ENCODE measurements around the gene AGT.

AGT gene

DNA sequence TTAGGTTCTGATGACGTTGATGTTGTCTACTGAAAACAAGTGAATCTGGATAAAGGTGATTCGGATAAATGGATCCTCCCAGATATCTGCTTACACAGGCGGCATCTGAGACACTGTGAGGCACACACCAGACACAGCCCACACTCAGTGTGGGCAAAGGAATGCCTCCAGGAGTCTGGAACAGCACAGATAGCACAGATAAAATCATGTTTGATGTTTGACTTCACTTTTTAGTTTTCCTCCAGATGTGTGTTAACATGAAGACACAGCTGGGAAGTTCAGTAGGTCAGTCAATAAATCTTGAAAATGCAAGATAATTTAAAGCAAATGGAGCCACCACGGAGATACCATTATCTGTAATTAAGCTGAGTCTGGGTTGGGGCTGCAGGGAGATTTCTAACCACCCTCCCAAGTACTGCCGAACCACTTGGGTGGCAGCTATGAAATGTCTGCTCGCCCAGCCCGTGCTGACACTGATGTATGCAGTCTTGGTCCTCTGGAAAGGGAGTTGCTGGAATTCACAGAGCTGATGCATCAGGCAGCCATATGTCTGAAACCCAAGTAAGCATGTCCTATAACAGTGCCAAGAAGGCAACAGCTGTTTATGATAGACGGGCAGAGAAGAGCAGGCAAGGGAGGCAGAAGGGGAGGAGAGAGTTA is 44.9 kb upstream of the AGT start:
- Histone ChIP-seq H3K27ac (replicated peaks) (no peak overlapping the region), H3K27me3 (ENCODE audit: insufficient read depth, poor library complexity, severe bottlenecking) (peaks cover 2% of the 10 kb centered on the region), H3K4me3 (replicated peaks; ENCODE audit: insufficient read depth, low read length) (no peak overlapping the region)
- no peak for TF ChIP-seq POLR2AphosphoS5 (IDR thresholded peaks at IDR 0.05; ENCODE audit: low read depth)
- TF ChIP-seq, protein P1, sequence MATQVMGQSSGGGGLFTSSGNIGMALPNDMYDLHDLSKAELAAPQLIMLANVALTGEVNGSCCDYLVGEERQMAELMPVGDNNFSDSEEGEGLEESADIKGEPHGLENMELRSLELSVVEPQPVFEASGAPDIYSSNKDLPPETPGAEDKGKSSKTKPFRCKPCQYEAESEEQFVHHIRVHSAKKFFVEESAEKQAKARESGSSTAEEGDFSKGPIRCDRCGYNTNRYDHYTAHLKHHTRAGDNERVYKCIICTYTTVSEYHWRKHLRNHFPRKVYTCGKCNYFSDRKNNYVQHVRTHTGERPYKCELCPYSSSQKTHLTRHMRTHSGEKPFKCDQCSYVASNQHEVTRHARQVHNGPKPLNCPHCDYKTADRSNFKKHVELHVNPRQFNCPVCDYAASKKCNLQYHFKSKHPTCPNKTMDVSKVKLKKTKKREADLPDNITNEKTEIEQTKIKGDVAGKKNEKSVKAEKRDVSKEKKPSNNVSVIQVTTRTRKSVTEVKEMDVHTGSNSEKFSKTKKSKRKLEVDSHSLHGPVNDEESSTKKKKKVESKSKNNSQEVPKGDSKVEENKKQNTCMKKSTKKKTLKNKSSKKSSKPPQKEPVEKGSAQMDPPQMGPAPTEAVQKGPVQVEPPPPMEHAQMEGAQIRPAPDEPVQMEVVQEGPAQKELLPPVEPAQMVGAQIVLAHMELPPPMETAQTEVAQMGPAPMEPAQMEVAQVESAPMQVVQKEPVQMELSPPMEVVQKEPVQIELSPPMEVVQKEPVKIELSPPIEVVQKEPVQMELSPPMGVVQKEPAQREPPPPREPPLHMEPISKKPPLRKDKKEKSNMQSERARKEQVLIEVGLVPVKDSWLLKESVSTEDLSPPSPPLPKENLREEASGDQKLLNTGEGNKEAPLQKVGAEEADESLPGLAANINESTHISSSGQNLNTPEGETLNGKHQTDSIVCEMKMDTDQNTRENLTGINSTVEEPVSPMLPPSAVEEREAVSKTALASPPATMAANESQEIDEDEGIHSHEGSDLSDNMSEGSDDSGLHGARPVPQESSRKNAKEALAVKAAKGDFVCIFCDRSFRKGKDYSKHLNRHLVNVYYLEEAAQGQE (IDR thresholded peaks at IDR 0.05; ENCODE audit: insufficient replicate concordance, low read depth): no peak
- no peak for TF ChIP-seq SPI1 (IDR thresholded peaks at IDR 0.05; ENCODE audit: borderline replicate concordance, low read depth)
- no peak for TF ChIP-seq GABPA (IDR thresholded peaks at IDR 0.05; ENCODE audit: low read depth)
- TF ChIP-seq, protein P2, sequence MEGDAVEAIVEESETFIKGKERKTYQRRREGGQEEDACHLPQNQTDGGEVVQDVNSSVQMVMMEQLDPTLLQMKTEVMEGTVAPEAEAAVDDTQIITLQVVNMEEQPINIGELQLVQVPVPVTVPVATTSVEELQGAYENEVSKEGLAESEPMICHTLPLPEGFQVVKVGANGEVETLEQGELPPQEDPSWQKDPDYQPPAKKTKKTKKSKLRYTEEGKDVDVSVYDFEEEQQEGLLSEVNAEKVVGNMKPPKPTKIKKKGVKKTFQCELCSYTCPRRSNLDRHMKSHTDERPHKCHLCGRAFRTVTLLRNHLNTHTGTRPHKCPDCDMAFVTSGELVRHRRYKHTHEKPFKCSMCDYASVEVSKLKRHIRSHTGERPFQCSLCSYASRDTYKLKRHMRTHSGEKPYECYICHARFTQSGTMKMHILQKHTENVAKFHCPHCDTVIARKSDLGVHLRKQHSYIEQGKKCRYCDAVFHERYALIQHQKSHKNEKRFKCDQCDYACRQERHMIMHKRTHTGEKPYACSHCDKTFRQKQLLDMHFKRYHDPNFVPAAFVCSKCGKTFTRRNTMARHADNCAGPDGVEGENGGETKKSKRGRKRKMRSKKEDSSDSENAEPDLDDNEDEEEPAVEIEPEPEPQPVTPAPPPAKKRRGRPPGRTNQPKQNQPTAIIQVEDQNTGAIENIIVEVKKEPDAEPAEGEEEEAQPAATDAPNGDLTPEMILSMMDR (IDR thresholded peaks at IDR 0.05; ENCODE audit: insufficient read depth, low read length): no peak
- no peak for DNase-seq (ENCODE audit: low read depth in 1 of 2, low spot score in 1 of 2)

DNA sequence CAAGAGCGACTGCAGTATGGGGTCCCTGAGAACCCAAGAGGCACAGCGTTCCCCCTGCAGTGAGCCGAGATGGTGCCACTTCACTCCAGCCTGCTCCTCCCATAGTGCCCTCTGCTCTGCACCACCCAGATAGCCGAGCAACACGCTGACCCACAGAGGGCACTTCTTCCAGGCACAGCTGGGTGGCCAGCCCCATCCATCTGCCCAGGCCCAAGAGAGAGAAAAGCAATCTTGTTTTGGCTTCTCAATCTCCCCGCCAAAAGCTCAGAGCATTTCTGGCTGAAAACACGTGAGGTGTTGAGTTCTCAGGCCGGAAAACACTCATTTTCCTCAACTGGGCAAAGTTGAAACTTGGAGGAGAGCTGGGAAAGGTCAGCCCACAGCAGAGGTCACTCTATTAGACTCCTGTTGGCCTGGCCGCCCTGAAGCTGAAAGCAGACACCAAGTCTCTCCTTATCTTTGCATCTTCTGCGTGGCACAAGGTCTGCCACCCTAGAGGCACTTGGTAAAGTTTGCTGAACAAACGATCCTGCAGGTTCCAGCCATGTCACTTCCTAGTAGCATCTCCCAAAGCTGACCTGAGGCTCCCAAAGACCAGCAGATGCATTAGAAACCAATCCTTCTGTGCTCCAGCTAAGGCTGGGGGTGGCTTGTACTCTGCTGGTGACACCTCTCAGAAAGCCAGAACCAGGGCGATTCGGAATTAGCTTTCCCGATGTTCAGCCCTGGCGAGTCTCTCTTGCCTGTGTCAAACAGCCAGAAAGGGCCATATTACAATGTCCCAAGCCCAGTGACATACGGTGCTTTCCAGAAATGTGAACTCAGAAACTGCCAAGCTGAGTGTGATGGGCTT is 44.2 kb upstream of the AGT start:
- TF ChIP-seq, protein P2 (IDR thresholded peaks at IDR 0.05; ENCODE audit: insufficient read depth, low read length): no peak
- TF ChIP-seq, protein P1 (IDR thresholded peaks at IDR 0.05; ENCODE audit: insufficient replicate concordance, low read depth): no peak
- TF ChIP-seq SPI1 (IDR thresholded peaks at IDR 0.05; ENCODE audit: borderline replicate concordance, low read depth) (no peak), POLR2AphosphoS5 (IDR thresholded peaks at IDR 0.05; ENCODE audit: low read depth) (no peak), GABPA (IDR thresholded peaks at IDR 0.05; ENCODE audit: low read depth) (no peak)
- Histone ChIP-seq H3K27ac (replicated peaks) (no peak overlapping the region), H3K27me3 (ENCODE audit: insufficient read depth, poor library complexity, severe bottlenecking) (peaks cover 4% of the 10 kb centered on the region), H3K4me3 (replicated peaks; ENCODE audit: insufficient read depth, low read length) (no peak overlapping the region)
- DNase-seq (ENCODE audit: low read depth in 1 of 2, low spot score in 1 of 2): no peak

DNA sequence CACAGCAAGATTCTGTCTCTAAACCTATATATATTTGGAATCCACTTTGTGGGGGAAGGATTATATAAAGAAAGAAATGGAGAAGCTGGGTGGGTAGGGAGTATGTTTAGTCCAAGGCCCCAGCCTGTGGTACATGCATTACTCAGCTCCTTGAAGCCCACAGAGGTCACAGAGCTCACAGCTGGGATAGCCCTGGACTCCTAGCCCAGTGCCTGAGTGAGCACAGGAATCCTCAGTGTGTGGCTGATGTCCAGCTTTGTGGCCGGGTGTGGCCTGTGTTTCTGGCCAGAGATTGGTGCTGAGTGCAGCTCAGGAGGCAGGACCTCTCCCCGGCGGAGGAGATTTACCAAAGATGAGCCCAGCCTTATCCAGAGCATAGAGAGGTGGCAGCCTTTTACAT is 40.9 kb upstream of the AGT start:
- Histone ChIP-seq H3K27me3 (ENCODE audit: insufficient read depth, poor library complexity, severe bottlenecking) (peaks cover 5% of the 10 kb centered on the region), H3K4me3 (replicated peaks; ENCODE audit: insufficient read depth, low read length) (no peak overlapping the region), H3K27ac (replicated peaks) (no peak overlapping the region)
- TF ChIP-seq POLR2AphosphoS5 (IDR thresholded peaks at IDR 0.05; ENCODE audit: low read depth) (no peak), GABPA (IDR thresholded peaks at IDR 0.05; ENCODE audit: low read depth) (no peak), SPI1 (IDR thresholded peaks at IDR 0.05; ENCODE audit: borderline replicate concordance, low read depth) (no peak)
- TF ChIP-seq, protein P1 (IDR thresholded peaks at IDR 0.05; ENCODE audit: insufficient replicate concordance, low read depth): no peak
- TF ChIP-seq, protein P2 (IDR thresholded peaks at IDR 0.05; ENCODE audit: insufficient read depth, low read length): no peak
- no peak for DNase-seq (ENCODE audit: low read depth in 1 of 2, low spot score in 1 of 2)

Measured in HL-60 (cell line).